ENCODE measurements around the gene GRID2.
"Not testable (repeated sequence)": the region's sequence is repeated elsewhere in the genome, so short reads cannot be mapped to it uniquely, and the experiment has no call there.

Gene GRID2

GRCh38 chr4:92444143-92444843 is 140.5 kb downstream of the GRID2 start:
- not testable (repeated sequence) for DNase-seq

GRCh38 chr4:92445127-92445526 is 141.4 kb downstream of the GRID2 start:
- no peak for DNase-seq

DNA sequence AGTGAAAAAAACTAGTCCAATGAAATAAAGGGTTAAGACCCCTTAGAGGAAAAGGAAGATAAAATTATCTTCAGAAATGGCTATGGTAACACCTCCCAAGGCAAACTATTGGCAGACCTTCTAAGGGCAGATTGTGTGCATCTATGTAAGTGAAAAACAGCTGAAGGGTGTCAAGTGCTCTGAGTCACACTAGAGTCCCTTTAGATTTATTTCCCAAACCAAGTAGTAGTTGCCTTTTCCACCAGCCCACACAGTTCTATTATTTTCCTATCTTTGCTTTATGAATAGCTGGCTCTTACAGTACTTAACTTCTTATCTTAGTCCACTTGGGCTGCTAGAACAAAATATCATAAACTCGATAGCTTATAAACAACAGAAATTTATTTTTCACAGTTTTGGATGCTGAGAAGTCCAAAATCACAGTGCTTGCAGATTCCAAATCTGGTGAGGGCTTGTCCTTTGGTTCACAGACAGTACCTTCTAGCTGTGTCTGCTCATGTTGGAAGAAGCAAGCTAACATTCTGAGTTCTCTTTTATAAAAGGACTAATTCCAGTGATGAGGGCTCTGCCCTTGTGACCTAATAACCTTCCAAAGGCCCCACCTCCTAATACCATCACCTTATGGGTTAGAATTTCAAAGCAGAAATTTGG is 143.6 kb downstream of the GRID2 start:
- DNase-seq = no peak

DNA sequence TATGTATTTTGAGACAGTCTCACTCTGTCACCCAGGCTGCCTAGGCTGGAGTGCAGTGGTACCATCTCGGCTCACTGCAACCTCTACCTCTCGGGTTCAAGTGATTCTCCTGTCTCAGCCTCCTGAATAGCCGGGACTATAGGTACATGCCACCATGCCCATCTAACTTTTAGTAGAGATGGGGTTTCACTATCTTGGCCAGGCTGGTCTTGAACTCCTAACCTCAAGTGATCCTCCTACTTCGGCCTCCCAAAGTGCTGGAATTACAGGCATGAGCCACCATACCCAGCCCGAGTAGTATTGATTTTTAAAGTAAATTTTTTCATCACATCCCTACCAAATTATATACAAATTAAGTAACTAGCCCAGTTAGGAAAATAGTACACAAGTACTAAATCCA is 144.4 kb downstream of the GRID2 start:
- not testable (repeated sequence) for DNase-seq

DNA sequence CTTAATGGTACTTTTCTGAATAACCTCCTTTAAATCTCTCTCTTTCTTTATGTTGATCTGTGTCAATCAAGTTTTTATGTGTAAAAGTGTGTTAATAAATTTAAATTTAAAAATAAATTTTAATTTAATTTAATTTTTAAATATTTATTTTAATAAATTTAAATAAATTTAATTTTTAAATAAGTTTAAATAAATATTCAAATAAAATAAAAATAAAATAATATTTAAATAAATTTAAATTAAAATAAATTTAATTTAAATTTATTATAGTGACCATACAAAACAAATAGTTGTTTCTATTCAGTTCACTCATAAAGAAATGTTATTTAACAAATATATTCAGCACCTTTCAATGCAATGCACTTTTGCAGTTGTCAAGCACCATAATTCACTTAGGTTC is 146.9 kb downstream of the GRID2 start:
- no peak for DNase-seq

GRCh38 chr4:92451782-92452181 is 148.0 kb downstream of the GRID2 start:
- no peak for DNase-seq

- not testable (repeated sequence) for DNase-seq
Measured at GRCh38 chr4:92452383-92452782, 148.6 kb downstream of the GRID2 start.

GRCh38 chr4:92455329-92455839 is 151.6 kb downstream of the GRID2 start:
- DNase-seq = no peak

DNA sequence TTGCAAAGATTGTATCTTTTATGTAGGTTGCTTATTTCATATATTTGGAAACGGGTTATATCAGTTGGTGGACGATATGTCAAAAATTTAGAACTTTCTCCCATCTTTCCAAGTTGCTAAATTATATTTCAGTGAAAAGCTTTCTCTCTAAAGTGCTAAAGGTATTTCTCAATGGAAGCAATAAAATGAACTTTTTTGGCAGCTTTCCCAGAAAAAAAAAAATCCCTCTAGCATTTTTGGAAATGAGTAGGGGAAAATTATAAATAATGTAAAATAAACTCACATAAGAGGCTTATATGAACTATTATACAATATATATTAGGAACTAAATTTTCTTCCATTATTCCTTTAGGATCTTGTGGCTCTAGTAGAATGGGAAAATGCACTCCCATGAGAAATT is 152.2 kb downstream of the GRID2 start:
- no peak for DNase-seq

DNA sequence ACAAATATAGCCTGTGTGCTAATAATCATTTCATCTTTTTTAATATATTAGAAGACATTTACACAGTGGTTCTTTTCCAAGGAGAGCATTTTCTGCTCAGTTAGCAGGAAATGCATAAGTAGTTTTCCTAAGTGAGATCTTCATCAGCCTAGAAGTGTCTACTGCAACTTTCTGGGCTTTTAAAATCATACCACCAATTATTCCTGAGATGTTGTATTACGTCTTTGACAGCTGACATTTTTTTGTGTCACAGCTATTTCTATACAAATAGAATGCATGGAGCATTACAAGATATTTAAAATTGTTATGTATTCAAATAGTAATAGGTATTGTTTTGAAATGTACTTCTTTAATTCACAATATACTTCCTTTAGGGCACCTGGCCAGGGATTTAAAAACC is 158.0 kb downstream of the GRID2 start:
- DNase-seq = no peak

DNA sequence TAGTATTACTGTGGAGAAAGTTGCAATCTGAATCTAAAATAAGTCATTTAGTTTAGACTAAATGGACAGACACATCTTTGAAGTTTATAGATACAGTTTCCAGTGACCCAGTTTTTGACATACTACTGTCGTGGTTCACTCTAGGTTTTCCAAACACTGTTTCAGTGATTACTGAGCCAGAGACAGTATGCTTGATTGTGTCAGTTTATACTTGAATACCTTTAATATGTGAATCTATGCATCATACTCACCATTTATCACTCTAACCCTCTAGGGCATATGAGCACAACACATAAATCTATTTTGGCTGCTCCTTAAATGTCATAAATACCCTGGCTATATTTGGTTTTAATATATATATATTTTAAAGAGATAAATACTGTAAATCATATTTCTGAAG is 173.5 kb downstream of the GRID2 start:
- no peak for DNase-seq

DNA sequence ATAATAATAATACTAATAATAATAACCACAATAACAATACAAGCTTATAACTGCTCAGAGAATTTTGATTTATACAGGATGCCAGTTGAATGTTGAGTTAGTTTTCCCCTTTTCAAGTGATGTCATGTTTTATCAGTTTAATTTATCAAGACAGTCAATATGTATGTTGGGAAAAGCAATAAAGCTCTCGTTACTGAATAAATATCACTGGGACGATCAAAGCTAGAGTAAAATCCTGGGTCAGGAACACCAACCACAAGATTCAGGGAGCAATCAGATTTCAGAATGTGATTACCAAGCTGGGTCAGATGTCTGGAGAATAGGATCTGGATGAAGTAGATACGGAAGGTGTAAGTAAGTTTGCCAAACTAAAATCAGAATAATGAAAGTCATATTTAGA is 179.6 kb downstream of the GRID2 start:
- peak; percentile 11 for DNase-seq

GRCh38 chr4:92488496-92488895 is 184.7 kb downstream of the GRID2 start:
- DNase-seq = no peak

DNA sequence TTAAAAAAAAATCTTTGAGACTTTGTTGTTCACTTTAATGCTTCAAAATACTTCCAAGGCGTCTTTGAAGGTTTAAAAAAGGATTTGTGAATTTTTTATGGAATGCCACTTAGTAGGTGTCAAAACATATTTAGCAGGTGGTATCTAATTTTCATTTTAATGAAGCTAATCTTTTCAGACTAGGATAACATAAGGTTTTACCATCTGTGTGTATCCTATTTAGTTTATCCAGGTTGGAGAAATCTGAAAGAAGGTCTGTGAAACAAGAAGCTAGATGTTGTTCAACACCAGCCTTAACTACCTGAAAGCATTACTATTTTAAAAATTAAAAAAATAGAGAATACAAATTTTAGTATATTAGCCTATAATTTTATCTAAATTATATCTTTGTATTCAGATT is 193.4 kb downstream of the GRID2 start:
- DNase-seq = no peak

GRCh38 chr4:92501456-92501855 is 197.7 kb downstream of the GRID2 start:
- DNase-seq = no peak

GRCh38 chr4:92506933-92507332 is 203.2 kb downstream of the GRID2 start:
- no peak for DNase-seq

DNA sequence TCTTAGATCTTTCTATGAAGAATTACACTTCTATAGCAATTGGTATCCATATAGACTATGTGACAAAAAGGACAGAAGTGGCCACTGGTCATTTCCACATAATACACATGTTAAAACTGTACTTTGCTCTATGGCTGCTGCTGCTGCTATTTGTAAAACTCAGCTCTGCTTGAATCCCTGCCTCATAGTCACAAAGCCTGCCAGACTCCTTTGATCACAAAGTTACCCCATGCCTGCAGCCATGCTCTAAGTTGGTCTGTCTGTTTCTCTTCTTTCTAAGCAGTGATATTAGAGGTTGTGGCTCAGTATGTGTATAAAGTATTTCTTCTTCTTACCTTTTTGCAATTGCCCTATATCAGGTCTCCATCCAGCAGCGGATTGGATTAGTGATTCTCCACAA is 210.9 kb downstream of the GRID2 start:
- DNase-seq = no peak

DNA sequence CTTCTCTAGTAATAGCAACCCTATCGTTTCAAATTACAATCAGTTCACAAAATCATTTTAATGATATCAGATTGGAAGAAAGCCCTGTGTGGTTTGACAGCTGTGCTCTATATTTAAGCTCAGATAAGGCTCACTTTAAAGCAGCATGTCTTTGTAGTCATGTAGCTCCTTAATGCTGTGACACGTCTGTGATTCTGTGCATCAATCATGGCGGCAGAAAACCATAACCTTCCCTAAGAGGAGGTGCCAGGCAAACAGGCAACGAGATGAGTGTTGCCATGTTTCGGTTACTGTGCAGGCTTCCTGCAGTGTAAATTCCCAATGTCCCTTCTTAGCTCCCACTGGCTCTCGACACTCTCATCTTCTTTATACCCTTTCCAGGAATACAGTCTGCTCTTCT is 212.7 kb downstream of the GRID2 start:
- DNase-seq = no peak

GRCh38 chr4:92519727-92520126 is 216.0 kb downstream of the GRID2 start:
- DNase-seq = no peak

DNA sequence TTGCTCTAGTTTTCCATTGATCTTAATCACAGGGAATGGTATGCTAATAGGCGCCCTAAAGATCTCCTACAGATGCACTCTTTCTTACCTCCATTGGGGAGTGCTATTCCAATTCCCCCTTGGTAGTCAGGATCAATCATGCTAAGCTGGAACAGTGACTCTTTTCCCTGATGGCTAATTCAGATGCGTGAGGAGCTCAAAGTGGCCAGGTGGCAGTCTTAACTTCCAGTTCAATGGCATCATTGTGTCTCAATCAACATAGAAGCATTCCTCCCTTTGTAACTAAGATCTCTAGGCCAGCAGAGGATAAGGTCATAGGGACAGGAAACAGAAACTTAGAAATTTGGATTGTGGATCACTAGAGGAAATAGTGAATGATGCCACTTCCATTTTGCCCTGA is 216.8 kb downstream of the GRID2 start:
- DNase-seq = no peak

DNA sequence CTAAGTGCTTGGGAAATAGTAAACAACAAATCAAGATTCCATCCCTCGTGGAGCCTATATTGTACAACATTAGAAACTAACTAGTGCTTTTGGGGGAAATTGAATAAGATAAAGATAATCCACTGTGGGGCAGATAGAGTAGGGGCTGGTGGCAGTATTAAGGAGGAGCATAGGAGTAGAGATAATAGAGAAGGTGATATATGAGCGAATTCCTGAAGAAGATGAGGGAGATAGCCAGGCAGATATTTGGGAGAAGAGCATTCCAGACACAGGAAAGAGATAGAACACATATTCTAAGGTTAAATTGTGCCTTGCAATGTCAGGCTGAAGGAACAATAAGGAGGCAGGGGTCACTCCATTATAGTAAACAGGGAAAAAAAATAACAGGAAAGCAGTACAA is 218.2 kb downstream of the GRID2 start:
- DNase-seq = no peak

GRCh38 chr4:92522356-92522755 is 218.6 kb downstream of the GRID2 start:
- no peak for DNase-seq

DNA sequence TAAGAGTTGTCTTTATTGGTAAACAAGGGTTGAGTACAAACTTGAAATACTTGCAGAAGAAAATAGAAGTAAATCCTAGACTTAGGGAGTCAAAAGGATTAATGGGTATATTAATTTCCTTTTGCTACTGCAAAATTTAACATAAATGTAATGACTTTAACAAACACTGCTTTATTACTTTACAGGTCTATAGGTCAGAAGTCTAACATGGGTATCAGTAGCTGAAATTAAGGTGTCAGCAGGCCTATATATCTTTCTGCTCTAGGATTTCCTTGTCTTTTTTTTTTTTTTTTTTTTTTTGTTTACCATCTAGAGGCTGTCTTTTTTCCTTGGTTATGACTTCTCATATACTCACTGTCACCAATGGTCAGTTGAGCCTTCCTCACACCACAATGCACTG is 220.4 kb downstream of the GRID2 start:
- no peak for DNase-seq

DNA sequence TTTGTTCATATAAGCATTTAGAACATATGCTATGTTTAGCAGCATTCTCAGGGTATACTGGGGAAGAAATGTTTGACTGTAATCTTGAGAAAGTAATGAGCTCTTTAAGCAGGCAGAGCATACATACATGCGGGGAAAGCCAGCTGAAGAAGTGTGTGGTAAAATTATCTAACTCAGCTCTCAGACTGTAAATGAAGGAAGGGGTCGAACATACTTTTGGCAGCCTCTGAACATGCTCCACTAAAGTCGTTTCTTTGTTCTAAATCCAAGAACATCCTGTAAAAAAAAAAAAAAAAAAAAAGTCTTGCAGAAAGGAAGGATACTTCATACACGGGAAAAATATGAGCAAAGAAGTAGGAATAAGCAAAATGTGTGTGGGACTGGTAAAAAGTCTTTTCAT is 224.8 kb downstream of the GRID2 start:
- DNase-seq = no peak

GRCh38 chr4:92529510-92529909 is 225.7 kb downstream of the GRID2 start:
- DNase-seq = no peak
